K562 (cell line): ENCODE measurements around the gene TMEM127. TPM values are rescaled to one million over a fixed set of nuclear protein-coding genes. Genes with fewer than 3 reads are reported as not detected.

Experiments
- CREB1 ChIP-seq, 2 experiments: sonication (generic) in 1 of 2; formaldehyde crosslinking in 1 of 2; IDR thresholded peaks; 2 replicates each; pipeline versions ENCODE4 v1.6.1 to v1.8.0; 2012 to 2022; ENCODE audit warnings: inconsistent platforms in 1 of 2, mild to moderate bottlenecking in 1 of 2, missing genetic modification reagents in 1 of 2, moderate library complexity in 1 of 2
- E2F6 ChIP-seq, 2 experiments: IDR thresholded peaks; 2 replicates each; pipeline ENCODE4 v1.6.1; 2011; ENCODE audit warnings: borderline replicate concordance in 1 of 2, control low read depth in 1 of 2, low read depth in 1 of 2, low read length in 1 of 2, mild to moderate bottlenecking in 1 of 2, mixed read lengths in 1 of 2, moderate library complexity in 1 of 2; ENCODE audit not compliant: insufficient read depth in 1 of 2, insufficient read length in 1 of 2, poor library complexity in 1 of 2, severe bottlenecking in 1 of 2; ENCODE audit errors: extremely low read depth in 1 of 2
- FOSL1 ChIP-seq: fragments of 200-800 bp; sonication (Bioruptor generic); conservative IDR thresholded peaks from 2 replicates; pipeline ENCODE4 v1.6.1; 2016; ENCODE audit warnings: missing genetic modification characterization, missing compliant biosample characterization
- HDAC8 ChIP-seq: fragments of 450-650 bp; IDR thresholded peaks from 2 replicates; pipeline ENCODE4 v1.6.1; 2016; ENCODE audit warnings: mild to moderate bottlenecking, missing genetic modification characterization, moderate library complexity, missing compliant biosample characterization
- IRF9 ChIP-seq: fragments of 450-650 bp; IDR thresholded peaks from 2 replicates; pipeline ENCODE4 v1.6.1; 2016; ENCODE audit warnings: missing biosample characterization, missing genetic modification characterization
- KAT8 ChIP-seq: fragments of 450-650 bp; IDR thresholded peaks from 2 replicates; pipeline ENCODE4 v1.6.1; 2016; ENCODE audit warnings: low read depth, mild to moderate bottlenecking
- PML ChIP-seq: IDR thresholded peaks from 2 replicates; pipeline ENCODE4 v1.6.1; 2012; ENCODE audit warnings: low read length, inconsistent platforms
- PRPF4 ChIP-seq: fragments of 200-400 bp; formaldehyde crosslinking; IDR thresholded peaks from one replicate; pipeline ENCODE4 v1.6.1; 2017; ENCODE audit warnings: low read length, low read depth, mild to moderate bottlenecking; ENCODE audit not compliant: insufficient read depth, poor library complexity, severe bottlenecking
- PTBP1 ChIP-seq: fragments of 200-400 bp; formaldehyde crosslinking; IDR thresholded peaks from 2 replicates; pipeline ENCODE4 v1.6.1; 2017; ENCODE audit warnings: low read depth, low read length
- RBBP5 ChIP-seq: fragments of 200-600 bp; sonication (generic); IDR thresholded peaks from 2 replicates; pipeline ENCODE4 v1.6.1; 2012; ENCODE audit warnings: borderline replicate concordance, mild to moderate bottlenecking, low read length, control low read depth, inconsistent platforms; ENCODE audit not compliant: insufficient read depth, poor library complexity, severe bottlenecking
- RBM22 ChIP-seq: fragments of 200-400 bp; formaldehyde crosslinking; IDR thresholded peaks from 2 replicates; pipeline ENCODE4 v1.6.1; 2018; ENCODE audit warnings: low read length, low read depth; ENCODE audit not compliant: poor library complexity, severe bottlenecking
- TARDBP ChIP-seq: fragments of 450-650 bp; IDR thresholded peaks from 2 replicates; pipeline ENCODE4 v1.6.1; 2016
- TGIF2 ChIP-seq: sonication (generic); formaldehyde crosslinking; IDR thresholded peaks from 2 replicates; pipeline ENCODE4 v1.8.1; 2022; ENCODE audit warnings: mild to moderate bottlenecking, missing genetic modification reagents, moderate library complexity
- U2AF1 ChIP-seq: fragments of 200-400 bp; formaldehyde crosslinking; optimal IDR thresholded peaks from 2 replicates; pipeline ENCODE3; 2017; ENCODE audit warnings: mild to moderate bottlenecking, low read depth, low read length, moderate library complexity
- ZNF133 ChIP-seq: fragments of 250-450 bp; sonication (Bioruptor Pico); IDR thresholded peaks from 2 replicates; pipeline ENCODE4 v1.4.0; 2020; ENCODE audit warnings: mild to moderate bottlenecking
- ZNF589 ChIP-seq: fragments of 200-800 bp; sonication (Bioruptor generic); IDR thresholded peaks from 2 replicates; pipeline ENCODE4 v1.6.1; 2016; ENCODE audit warnings: low read depth, missing genetic modification characterization, missing compliant biosample characterization
- polyA plus RNA-seq, 8 experiments: library from polyadenylated mRNA; depleted of rRNA in 4 of 8; stranded (reverse) in 5 of 8; unstranded in 3 of 8; fragments of >200 nt; fragmentation: Nextera tagmentation in 2 of 8; fragmentation: Illumina TruSeq in 1 of 8; extraction: Ambion mirVana in 2 of 8; extraction: Trizol in 1 of 8; gene quantifications; 2 replicates each; pipeline versions ENCODE4 v1.2.1 to v1.2.3, GENCODE V29; 2011 to 2014; ENCODE audit warnings: inconsistent platforms in 1 of 8, missing spikeins in 1 of 8
- total RNA-seq, 7 experiments: library from RNA; depleted of rRNA in 6 of 7; stranded (reverse); fragments of >200 nt in 6 of 7; fragmentation: Illumina TruSeq in 2 of 7; extraction: Trizol in 2 of 7; gene quantifications; 2 replicates each; pipeline versions ENCODE4 v1.2.1 to v1.2.3, GENCODE V29; 2011 to 2021; ENCODE audit warnings: low replicate concordance in 1 of 7
- TF ChIP-seq, protein P1 (sequence below): IDR thresholded peaks from 3 replicates; pipeline ENCODE4 v1.6.1; 2011; ENCODE audit warnings: borderline replicate concordance, mild to moderate bottlenecking, moderate library complexity; ENCODE audit not compliant: insufficient read length; ENCODE audit errors: extremely low read depth
- TF ChIP-seq, protein P2 (sequence below): fragments of 450-650 bp; IDR thresholded peaks from 2 replicates; pipeline ENCODE4 v1.6.1; 2017; ENCODE audit warnings: mild to moderate bottlenecking, moderate library complexity
- TF ChIP-seq, protein P3 (sequence below): IDR thresholded peaks from 2 replicates; pipeline ENCODE4 v1.6.1; 2016; ENCODE audit warnings: missing genetic modification characterization, missing compliant biosample characterization

TMEM127 gene
- total and polyA plus RNA-seq, 9 of the 15 experiments (the other 6 are each of a cell fraction or from before 2014, with no cell fraction given), result 1.7 to 20.0 (median 9.9) TPM

DNA sequence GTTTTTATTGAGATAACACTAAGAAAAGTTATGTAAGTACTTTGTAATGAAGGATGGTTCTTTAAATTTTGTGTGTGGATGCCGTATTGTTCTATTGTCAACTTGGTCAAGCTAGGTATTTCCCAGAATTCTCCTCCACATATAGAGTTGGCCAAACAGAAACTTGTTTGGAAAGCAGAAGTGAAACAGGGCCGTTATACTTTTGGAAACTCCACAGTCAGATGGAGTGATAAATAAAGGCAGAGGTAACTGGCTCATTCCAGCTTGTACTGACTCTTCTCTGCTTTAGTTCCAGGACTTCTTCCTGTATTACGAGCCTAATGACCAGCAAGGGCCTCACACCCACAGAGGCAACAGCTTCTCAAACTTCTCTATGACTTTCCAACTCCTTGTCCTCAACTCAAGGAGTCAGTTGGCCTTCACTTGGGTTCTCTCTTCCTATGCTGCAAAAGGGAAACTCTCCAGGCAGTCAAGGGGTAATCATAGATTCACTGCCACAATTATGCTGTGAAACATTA, 40.7 kb downstream of the TMEM127 start (continued):
- TF ChIP-seq CREB1 (IDR thresholded peaks at IDR 0.05) (no peak), CREB1 (CRISPR knock-in tag; IDR thresholded peaks at IDR 0.05) (no peak), RBM22 (no peak), U2AF1 (no peak), TARDBP (no peak), PRPF4 (no peak), PML (peak; percentile 31; the same call in 1 of the 2 replicates), ZNF589 (CRISPR knock-in tag) (peak; percentile 96), PTBP1 (no peak), HDAC8 (tag) (no peak), ZNF133 (CRISPR knock-in tag) (no peak), TGIF2 (no peak), KAT8 (no peak), RBBP5 (no peak), FOSL1 (tag) (0 out of 2 replicates have a peak, but pooled peaks have one; percentile 14), IRF9 (tag) (0 out of 2 replicates have a peak, but pooled peaks have one; percentile 25), E2F6 (IDR thresholded peaks at IDR 0.05; ENCODE audit: borderline replicate concordance in 1 of 2, extremely low read depth in 1 of 2, insufficient read depth in 1 of 2, insufficient read length in 1 of 2, low read depth in 1 of 2, low read length in 1 of 2, poor library complexity in 1 of 2, severe bottlenecking in 1 of 2) (no peak)
- TF ChIP-seq, protein P1, sequence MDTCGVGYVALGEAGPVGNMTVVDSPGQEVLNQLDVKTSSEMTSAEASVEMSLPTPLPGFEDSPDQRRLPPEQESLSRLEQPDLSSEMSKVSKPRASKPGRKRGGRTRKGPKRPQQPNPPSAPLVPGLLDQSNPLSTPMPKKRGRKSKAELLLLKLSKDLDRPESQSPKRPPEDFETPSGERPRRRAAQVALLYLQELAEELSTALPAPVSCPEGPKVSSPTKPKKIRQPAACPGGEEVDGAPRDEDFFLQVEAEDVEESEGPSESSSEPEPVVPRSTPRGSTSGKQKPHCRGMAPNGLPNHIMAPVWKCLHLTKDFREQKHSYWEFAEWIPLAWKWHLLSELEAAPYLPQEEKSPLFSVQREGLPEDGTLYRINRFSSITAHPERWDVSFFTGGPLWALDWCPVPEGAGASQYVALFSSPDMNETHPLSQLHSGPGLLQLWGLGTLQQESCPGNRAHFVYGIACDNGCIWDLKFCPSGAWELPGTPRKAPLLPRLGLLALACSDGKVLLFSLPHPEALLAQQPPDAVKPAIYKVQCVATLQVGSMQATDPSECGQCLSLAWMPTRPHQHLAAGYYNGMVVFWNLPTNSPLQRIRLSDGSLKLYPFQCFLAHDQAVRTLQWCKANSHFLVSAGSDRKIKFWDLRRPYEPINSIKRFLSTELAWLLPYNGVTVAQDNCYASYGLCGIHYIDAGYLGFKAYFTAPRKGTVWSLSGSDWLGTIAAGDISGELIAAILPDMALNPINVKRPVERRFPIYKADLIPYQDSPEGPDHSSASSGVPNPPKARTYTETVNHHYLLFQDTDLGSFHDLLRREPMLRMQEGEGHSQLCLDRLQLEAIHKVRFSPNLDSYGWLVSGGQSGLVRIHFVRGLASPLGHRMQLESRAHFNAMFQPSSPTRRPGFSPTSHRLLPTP, result no peak
- TF ChIP-seq, protein P2, sequence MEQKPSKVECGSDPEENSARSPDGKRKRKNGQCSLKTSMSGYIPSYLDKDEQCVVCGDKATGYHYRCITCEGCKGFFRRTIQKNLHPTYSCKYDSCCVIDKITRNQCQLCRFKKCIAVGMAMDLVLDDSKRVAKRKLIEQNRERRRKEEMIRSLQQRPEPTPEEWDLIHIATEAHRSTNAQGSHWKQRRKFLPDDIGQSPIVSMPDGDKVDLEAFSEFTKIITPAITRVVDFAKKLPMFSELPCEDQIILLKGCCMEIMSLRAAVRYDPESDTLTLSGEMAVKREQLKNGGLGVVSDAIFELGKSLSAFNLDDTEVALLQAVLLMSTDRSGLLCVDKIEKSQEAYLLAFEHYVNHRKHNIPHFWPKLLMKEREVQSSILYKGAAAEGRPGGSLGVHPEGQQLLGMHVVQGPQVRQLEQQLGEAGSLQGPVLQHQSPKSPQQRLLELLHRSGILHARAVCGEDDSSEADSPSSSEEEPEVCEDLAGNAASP, result no peak
- TF ChIP-seq, protein P3, sequence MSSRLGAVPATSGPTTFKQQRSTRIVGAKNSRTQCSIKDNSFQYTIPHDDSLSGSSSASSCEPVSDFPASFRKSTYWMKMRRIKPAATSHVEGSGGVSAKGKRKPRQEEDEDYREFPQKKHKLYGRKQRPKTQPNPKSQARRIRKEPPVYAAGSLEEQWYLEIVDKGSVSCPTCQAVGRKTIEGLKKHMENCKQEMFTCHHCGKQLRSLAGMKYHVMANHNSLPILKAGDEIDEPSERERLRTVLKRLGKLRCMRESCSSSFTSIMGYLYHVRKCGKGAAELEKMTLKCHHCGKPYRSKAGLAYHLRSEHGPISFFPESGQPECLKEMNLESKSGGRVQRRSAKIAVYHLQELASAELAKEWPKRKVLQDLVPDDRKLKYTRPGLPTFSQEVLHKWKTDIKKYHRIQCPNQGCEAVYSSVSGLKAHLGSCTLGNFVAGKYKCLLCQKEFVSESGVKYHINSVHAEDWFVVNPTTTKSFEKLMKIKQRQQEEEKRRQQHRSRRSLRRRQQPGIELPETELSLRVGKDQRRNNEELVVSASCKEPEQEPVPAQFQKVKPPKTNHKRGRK (tag), result no peak
